PFSK-1 (cell line): ENCODE data around the gene EMP3.

Source experiments
- FOXP2 ChIP-seq: optimal IDR thresholded peaks from 2 replicates; pipeline ENCODE3; 2011; ENCODE audit warnings: borderline replicate concordance, control low read depth, inconsistent platforms; ENCODE audit not compliant: insufficient read depth; ENCODE audit errors: extremely low read length, extremely low read depth
- POLR2AphosphoS5 ChIP-seq: IDR thresholded peaks from 2 replicates; pipeline ENCODE4 v1.6.1; 2012; ENCODE audit warnings: low read depth, mild to moderate bottlenecking, control low read depth, low read length, moderate library complexity
- REST ChIP-seq, 2 experiments: IDR thresholded peaks; 2 replicates each; pipeline versions ENCODE4 v1.6.1 to v1.8.0; 2011 to 2012; ENCODE audit warnings: low read depth in 2 of 2, low read length in 2 of 2, control low read depth in 1 of 2, inconsistent platforms in 1 of 2, mild to moderate bottlenecking in 1 of 2, moderate library complexity in 1 of 2; ENCODE audit not compliant: insufficient read depth in 1 of 2
- SIN3A ChIP-seq: IDR thresholded peaks from 2 replicates; pipeline ENCODE4 v1.6.1; 2012; ENCODE audit warnings: mild to moderate bottlenecking, low read length, moderate library complexity, borderline replicate concordance; ENCODE audit not compliant: insufficient read depth
- TAF1 ChIP-seq: IDR thresholded peaks from 2 replicates; pipeline ENCODE4 v1.6.1; 2012; ENCODE audit warnings: low read length, control low read depth, borderline replicate concordance; ENCODE audit not compliant: insufficient read depth

The EMP3 gene

GRCh38 chr19:48301886-48302599 is 23.3 kb upstream of the EMP3 start:
- TF ChIP-seq SIN3A (no peak), TAF1 (no peak), REST (IDR thresholded peaks at IDR 0.05; ENCODE audit: insufficient read depth in 1 of 2, low read depth in 2 of 2, low read length in 2 of 2) (no peak), POLR2AphosphoS5 (no peak), FOXP2 (no peak)

- TF ChIP-seq SIN3A (no peak), FOXP2 (no peak), REST (IDR thresholded peaks at IDR 0.05; ENCODE audit: insufficient read depth in 1 of 2, low read depth in 2 of 2, low read length in 2 of 2) (no peak), POLR2AphosphoS5 (no peak), TAF1 (no peak)
Observed at GRCh38 chr19:48302600-48302959, 22.8 kb upstream of the EMP3 start.

- TF ChIP-seq REST (IDR thresholded peaks at IDR 0.05; ENCODE audit: insufficient read depth in 1 of 2, low read depth in 2 of 2, low read length in 2 of 2) (no peak), POLR2AphosphoS5 (no peak), FOXP2 (no peak), TAF1 (no peak), SIN3A (no peak)
Observed at GRCh38 chr19:48303367-48303766, 22.0 kb upstream of the EMP3 start.

GRCh38 chr19:48303866-48304265 is 21.5 kb upstream of the EMP3 start:
- no peak for TF ChIP-seq TAF1
- TF ChIP-seq POLR2AphosphoS5: no peak
- TF ChIP-seq REST (IDR thresholded peaks at IDR 0.05; ENCODE audit: insufficient read depth in 1 of 2, low read depth in 2 of 2, low read length in 2 of 2): no peak
- TF ChIP-seq SIN3A: no peak
- TF ChIP-seq FOXP2: no peak
